NCI-H146 (cell line): ENCODE data around the gene WDR7.

Experiments used
- DNase-seq: peaks from one replicate; lab custom pipeline; 2025; lab: John Stamatoyannopoulos, UW

The WDR7 gene

DNA sequence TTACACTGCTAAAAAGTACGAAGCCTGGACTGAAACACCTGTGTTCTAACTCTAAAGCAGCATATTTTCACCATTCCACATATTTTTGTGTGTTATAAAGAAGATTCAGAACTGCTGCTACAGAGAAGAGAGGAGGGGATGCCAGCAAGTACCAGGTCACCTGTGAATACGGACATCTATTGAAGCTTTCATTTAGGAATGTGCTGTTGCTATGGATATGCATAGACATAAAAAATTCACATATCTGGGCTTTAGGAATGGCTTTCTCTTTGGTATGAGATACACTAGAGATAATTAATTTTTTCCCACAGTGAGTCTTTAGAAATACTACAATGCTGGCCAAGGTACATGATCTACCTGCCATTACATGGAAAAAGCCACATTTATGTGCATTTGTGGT is 238.5 kb downstream of the WDR7 start:
- no peak for DNase-seq

- DNase-seq, result no peak
Observed at GRCh38 chr18:56890632-56891031, 239.5 kb downstream of the WDR7 start.

DNA sequence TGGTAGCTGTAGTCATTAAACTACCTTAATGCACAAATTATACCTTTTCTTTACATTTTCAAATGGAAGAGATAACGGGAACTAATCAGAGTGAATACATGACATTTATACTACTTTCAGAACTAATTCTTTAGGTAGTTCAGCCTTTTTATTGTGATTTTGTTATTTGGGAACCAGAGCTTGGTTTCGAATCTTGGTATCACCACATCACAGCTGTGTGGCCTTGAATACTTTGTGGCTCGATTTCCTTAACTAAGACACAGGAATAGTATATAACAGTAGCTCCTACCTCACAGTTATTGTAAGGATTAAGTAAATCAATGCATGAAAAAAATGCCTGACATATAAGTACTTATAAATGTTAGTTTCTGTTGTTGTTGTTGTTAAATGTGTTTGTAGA is 240.0 kb downstream of the WDR7 start:
- DNase-seq, result no peak

DNA sequence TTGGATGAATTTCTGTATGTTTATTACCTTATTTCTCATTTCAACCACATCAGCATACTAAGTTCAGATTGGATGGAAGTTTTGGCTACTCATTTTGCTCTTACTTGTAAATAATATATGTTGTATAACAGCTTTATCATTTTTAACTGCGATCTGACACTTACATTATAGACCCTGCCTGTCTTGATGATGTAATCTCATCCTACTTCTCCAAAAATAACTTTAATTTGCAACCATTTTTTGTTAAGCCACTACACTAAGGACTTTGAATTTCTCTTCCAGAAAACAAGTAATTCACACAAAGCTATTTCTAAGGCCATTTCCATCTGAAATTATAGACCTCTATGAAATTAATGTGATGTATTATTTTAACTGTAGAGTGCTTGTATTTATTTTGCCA is 240.7 kb downstream of the WDR7 start:
- no peak for DNase-seq

- DNase-seq, result no peak
Observed at GRCh38 chr18:56897122-56897521, 246.0 kb downstream of the WDR7 start.

DNA sequence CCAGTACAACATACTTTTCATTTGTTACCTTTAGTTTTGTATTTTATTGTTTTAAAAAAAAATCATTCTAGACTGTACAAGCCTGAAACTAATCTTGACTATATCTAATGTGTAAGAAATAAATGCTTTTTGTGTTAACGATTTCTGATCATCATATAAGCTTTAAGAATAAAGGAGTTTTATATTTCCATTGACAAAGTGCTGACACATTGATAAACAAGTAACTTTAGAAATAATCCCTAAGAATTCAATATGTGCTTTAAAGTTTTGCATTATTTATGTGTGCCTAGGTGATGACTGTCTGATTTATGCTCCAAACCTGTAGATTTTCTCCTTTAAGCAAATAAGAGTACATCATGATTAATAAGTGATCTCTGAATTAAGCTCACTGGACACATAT is 248.5 kb downstream of the WDR7 start:
- no peak for DNase-seq

DNA sequence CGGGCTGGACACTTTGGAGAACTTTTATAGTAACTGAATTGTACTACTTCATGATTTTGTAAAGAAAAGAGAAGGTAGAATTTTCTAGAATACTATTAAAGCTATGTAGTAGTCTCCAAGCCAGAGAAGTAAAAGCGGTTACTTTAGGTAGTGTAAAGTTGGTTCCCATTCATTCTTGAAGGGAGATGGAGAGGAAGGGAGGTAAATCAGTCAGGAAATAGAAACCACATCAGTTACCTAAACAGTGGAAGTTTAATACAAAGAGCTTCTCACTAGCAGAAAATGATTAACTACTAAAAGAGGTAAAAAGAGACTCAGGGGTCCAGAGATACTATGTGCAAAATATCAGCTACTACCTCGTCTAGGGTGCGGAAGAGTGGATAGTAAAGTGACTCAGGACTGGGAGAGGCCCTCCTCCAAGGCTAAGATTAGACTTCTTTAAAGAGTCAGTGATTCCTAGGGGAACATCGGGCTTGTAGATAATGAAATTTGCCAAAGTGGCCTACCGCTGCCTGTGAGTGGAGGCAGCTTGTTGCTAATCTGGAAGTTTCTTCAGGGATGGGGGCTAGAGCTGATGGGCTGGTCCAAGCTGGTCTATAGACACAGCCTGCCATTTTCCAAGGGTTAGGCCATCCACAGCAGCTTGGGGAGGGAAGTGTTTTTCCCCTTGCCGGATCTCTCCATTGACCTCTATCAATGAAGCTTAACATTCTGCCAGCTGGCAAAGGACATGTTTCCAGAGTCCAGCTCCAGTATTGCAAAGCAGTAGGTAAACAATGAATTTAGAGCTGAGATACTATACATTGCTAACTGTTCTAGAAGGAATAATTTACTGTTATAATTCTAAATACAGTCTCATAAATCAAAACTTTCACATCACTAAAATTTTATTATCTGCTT is 249.3 kb downstream of the WDR7 start:
- no peak for DNase-seq

GRCh38 chr18:56901919-56902318 is 250.8 kb downstream of the WDR7 start:
- no peak for DNase-seq

GRCh38 chr18:56902653-56903052 is 251.5 kb downstream of the WDR7 start:
- DNase-seq, result no peak

DNA sequence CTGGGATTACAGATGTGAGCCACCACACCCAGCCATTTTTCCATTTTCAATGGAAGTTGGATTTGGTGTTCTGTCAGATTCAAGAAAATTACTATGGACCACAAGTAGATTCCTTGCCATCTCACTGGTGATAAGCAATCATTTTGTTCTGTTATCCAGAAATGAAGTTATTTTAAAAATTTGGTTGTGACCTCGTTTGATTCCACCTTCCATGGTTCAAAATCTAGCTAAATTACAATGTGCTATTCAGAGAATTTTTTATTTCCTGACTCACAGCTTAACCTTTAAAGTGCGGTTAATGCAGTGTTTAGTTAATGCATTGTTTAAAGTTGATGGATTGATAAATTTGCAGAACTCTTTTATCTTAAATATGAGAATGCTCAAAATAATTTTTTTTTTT is 252.5 kb downstream of the WDR7 start:
- no peak for DNase-seq

- no peak for DNase-seq
Observed at GRCh38 chr18:56907771-56908170, 256.6 kb downstream of the WDR7 start.

GRCh38 chr18:56910237-56910636 is 259.1 kb downstream of the WDR7 start:
- DNase-seq, result no peak

DNA sequence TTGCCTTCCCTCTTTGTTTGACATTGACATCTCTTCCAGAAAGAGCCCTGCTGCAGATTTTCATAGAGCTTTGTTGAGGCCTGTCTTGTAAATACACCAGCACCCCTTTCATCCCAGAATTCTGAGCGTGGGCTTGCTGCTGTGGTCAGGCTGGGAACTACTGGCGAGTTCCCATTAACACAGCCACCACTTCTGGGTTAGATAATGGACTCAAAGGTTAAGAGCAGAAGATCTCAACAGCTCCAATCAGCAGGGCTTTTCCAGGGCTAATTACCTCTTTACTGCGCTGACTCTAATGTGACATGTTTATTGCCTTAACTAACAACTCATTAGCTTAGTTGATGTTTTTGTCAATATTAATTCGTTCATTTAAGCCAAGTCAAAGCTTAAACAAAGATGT is 259.8 kb downstream of the WDR7 start:
- peak; percentile 79 for DNase-seq

DNA sequence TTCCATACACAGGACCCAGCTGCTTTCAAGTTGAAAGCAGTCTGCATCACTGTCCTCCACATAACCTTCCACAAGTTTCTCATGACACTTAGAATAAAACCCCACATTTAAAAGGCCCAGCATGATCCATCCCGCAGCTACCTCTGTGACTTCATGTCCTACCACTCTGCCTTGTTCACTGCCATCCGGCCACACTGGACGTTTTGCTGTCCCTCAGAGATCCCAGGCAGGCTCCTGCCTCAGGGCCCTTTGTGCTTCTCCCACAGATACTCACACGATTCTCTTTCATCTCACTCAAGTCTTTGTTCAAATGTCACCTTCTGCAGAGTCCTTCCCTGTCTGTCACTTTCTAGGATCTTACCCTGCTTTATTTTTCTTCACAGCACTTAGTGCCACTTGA is 262.8 kb downstream of the WDR7 start:
- peak; percentile 62 for DNase-seq

DNA sequence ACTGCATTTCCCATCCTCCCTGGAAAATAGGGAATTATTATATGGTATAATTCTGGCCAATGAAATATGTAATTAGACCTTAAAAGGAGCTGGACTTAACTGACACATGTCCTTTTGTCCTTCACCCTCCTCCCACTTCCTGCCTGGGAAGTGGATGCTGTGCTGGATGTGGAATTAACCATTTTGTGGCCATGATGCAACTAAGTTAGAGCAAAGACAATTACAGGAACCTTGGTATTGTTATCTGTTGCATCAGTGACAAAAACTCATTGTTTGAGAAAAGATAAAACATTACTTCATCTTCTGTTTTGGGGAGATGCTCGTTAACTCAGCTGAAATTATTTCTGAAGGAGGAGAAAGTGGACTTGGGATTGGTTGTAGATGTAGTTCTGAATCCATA is 268.0 kb downstream of the WDR7 start:
- no peak for DNase-seq

DNA sequence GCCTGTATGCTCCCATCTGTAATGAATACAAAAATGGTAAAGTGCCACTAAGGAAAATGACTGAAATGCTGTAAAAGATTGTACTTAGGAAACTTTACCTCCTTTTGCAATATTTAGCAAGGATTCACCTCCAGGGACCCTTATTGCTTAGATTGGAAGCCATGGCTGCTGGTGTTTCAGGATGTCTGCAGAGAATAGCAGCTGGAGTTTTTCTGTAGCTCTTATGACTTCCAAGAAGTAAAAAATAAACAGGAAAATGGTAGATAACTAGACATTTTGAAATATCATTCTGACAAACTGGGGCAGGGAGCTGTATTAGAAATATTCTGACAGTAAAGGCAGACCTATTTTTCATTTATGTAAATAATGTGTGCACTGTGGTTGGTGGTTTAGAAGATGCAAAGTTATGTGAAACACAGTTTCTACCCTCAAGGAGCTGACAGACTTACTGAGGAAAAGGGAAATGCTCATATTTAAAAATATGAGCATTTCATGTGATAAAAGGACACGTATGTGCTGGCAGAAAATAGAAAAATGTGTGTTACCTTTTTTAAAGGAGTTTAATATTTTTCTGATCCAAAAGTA is 270.8 kb downstream of the WDR7 start:
- DNase-seq, result no peak

GRCh38 chr18:56926734-56927133 is 275.6 kb downstream of the WDR7 start:
- no peak for DNase-seq

GRCh38 chr18:56927786-56928185 is 276.6 kb downstream of the WDR7 start:
- DNase-seq, result no peak

GRCh38 chr18:56929886-56930285 is 278.7 kb downstream of the WDR7 start:
- no peak for DNase-seq

DNA sequence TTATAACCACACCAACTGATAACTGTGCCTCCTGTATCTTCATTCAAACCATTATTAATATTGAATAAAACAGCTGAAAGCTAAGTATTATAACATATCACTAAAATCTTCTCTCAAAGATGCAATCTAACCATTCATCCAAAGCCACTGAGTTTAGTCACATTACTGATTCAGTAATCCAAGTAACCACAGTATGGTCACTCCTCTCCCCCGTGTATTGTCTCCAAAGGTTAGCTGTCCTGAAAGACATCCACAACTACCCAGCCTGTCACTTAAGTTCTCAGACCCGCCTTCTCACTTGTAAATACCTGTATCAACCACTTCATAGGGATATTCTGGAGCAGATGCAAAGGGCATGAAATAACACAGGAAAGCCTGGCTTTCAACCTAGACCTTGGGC is 282.3 kb downstream of the WDR7 start:
- no peak for DNase-seq

DNA sequence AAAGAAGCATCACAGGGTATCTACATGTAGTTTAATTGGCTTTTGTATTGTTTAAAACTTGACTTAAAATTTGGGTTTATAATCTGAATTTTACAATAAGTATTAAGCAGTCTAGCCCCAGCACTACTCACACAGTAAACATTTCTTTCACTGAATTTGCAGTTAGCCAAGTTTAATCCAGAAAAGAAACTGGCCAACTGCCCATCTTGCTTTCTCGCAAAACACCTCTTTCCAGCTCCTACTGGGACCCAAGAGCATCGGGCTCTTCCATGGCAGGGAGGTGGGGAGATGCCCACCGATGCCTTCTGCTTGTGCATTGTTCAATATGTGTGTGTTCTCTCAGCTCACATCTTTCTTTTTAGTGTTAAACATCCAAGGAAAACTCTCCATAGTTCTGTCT is 283.0 kb downstream of the WDR7 start:
- no peak for DNase-seq

DNA sequence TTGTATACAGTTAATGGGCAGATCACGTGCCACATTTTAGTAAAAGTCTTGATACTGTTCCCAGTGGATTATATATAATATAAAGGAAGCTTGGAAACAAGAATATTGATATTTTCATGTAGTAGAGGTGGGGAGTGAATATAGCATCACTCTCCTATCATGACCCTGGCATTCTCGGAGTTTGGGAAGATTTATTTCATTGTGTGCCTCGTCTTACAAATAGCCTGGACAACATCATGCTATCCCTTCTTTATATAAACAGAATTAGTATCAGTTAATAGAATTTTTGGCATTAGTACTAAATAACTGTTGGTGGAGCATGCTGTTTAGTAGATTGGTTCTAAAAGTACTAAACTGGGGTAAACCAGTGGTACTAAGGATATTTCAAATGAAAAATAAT is 283.7 kb downstream of the WDR7 start:
- DNase-seq, result no peak

DNA sequence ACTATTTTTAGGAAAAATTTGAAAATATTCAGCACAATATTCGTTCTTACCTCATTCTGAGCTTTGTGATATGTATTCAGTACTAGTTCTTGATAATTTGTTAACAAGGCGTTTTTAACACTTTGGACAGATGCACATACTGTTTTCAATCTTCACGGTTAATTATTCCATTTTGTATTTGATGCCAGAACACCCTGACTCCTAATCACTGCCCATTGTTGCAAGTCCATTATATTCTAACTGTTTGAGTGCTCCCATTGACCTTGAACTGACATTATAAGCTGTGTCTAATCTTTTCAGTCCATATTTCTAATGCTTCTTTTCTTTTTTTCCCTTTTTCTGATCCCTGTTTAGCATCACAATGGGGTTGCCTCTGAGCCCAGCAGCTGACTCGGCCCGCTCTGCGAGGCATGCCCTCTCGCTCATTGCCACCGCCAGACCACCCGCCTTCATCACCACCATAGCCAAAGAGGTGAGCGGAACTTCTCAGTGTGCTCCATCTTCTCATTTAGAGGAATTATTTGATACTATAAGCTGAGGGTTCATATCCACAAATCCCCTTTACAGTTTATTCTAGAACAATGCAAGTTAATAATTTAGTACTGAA is 284.4 kb downstream of the WDR7 start:
- DNase-seq, result no peak
